ENCODE measurements around the gene PIRT.

The PIRT gene

GRCh38 chr17:10785295-10785694, 52.6 kb downstream of the PIRT start:
- DNase-seq = no peak

- no peak for DNase-seq
These were observed 58.3 kb downstream of the PIRT start for GRCh38 chr17:10779609-10780008.

DNA sequence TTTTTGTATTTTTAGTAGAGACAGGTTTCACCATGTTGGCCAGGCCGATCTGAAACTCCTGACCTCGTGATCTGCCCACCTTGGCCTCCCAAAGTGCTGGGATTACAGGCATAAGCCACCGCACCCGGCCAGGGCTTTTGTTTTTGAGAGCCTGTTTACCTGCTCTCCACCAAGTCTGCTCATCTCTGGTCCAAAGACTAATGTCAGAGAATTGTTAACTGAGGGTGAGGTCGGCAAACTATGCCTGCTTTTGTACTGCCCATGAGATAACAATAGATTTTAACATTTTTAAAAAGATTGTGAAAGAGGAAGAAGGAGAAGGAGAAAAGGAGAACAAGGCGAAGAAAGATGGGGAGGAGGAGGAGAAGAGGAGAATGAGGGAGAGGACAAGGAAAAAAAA, 60.0 kb downstream of the PIRT start:
- no peak for DNase-seq

GRCh38 chr17:10777131-10777807, 60.6 kb downstream of the PIRT start:
- no peak for DNase-seq

- DNase-seq = no peak
These were observed 61.5 kb downstream of the PIRT start for GRCh38 chr17:10776381-10776780.

GRCh38 chr17:10775740-10776356, 62.0 kb downstream of the PIRT start:
- no peak for DNase-seq

DNA sequence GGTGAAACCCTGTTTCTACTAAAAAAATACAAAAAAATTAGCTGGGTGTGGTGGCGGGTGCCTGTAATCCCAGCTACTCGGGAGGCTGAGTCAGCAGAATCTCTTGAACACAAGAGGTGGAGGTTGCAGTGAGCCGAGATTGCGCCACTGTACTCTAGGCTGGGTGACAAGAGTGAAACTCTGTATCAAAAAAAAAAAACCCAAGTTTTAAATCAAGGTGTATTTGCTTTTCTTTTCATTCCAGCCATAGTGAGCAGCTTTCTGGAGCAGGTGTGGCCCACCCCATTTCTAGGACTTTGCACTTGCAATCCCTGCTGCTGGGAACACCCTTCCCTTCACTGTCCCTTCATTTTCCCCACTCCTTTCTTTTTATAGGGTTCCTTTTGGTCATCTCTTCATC, 62.8 kb downstream of the PIRT start:
- DNase-seq = no peak

GRCh38 chr17:10773391-10773790, 64.5 kb downstream of the PIRT start:
- no peak for DNase-seq

Data from NCI-H146 (cell line).